Panc1 (cell line): ENCODE data around the gene AIRE. TPM values are rescaled to one million over a fixed set of nuclear protein-coding genes. Genes with fewer than 3 reads are reported as not detected.

Source experiments
- ATAC-seq: fragments of 200-7000 bp; cut with Tn5 transposase; 2 replicates; pipeline ENCODE4 v1.9.1; 2020; ENCODE audit warnings: mild to moderate bottlenecking, moderate library complexity
- BruUV-seq: library from RNA; stranded (reverse); fragments of 400-500 nt; replicated peaks from 2 replicates; lab custom pipeline; 2021; lab: Mats Ljungman, UMichigan
- CTCF ChIA-PET: fragments of 300-600 bp; sonication (Branson Sonifier 250); formaldehyde crosslinking; loops from one replicate; lab custom pipeline; 2022; ENCODE audit warnings: antibody characterized with exemption; lab: Charles Lee
- POLR2A ChIA-PET: fragments of 300-600 bp; sonication (Branson Sonifier 250); formaldehyde crosslinking; loops from one replicate; lab custom pipeline; 2022; ENCODE audit warnings: antibody characterized with exemption; lab: Charles Lee
- DNase-seq: peaks from one replicate; pipeline ENCODE4 v3.0.0-alpha.2; 2010; ENCODE audit warnings: low read depth, low spot score
- H3K27ac ChIP-seq: 2 replicates; pipeline ENCODE4 v1.5.1; 2011; ENCODE audit warnings: mild to moderate bottlenecking, low read length, inconsistent platforms
- H3K27me3 ChIP-seq: fragments of 200-500 bp; sonication (Bioruptor generic); 2 replicates; pipeline ENCODE4 v1.6.0; 2014; ENCODE audit warnings: low read length, inconsistent platforms; ENCODE audit not compliant: control insufficient read depth, insufficient read depth
- H3K36me3 ChIP-seq: fragments of 200-500 bp; sonication (Bioruptor generic); 2 replicates; pipeline ENCODE4 v1.5.1; 2014; ENCODE audit warnings: inconsistent platforms, mild to moderate bottlenecking, low read length, moderate library complexity; ENCODE audit not compliant: control insufficient read depth, insufficient read depth
- H3K4me1 ChIP-seq: 2 replicates; pipeline ENCODE4 v1.5.1; 2011; ENCODE audit warnings: inconsistent platforms, mild to moderate bottlenecking, low read length, moderate library complexity; ENCODE audit not compliant: control insufficient read depth, insufficient read depth
- H3K4me3 ChIP-seq, 2 experiments: 2 replicates each; pipeline ENCODE4 v1.5.1; 2011 to 2012; ENCODE audit warnings: low read depth in 2 of 2, low read length in 2 of 2, mild to moderate bottlenecking in 2 of 2, inconsistent platforms in 1 of 2, moderate library complexity in 1 of 2
- H3K9me3 ChIP-seq: fragments of 200-500 bp; sonication (Bioruptor generic); 2 replicates; pipeline ENCODE4 v1.5.1; 2014; ENCODE audit warnings: low read depth, mild to moderate bottlenecking, inconsistent platforms, low read length, moderate library complexity; ENCODE audit not compliant: control insufficient read depth, insufficient read depth
- CTCF ChIP-seq: fragments of 450-650 bp; IDR thresholded peaks from 2 replicates; pipeline ENCODE4 v1.5.1; 2017; ENCODE audit warnings: mild to moderate bottlenecking
- POLR2AphosphoS5 ChIP-seq: IDR thresholded peaks from 2 replicates; pipeline ENCODE4 v1.6.1; 2012; ENCODE audit warnings: mild to moderate bottlenecking, low read depth, low read length, moderate library complexity
- REST ChIP-seq, 2 experiments: IDR thresholded peaks; 2 replicates each; pipeline ENCODE4 v1.6.1; 2011 to 2012; ENCODE audit warnings: low read depth in 2 of 2, control low read depth in 1 of 2, low read length in 1 of 2, mild to moderate bottlenecking in 1 of 2, moderate library complexity in 1 of 2; ENCODE audit not compliant: insufficient read depth in 1 of 2
- SIN3A ChIP-seq: IDR thresholded peaks from 2 replicates; pipeline ENCODE4 v1.6.1; 2012; ENCODE audit warnings: low read depth, mild to moderate bottlenecking, low read length, moderate library complexity, borderline replicate concordance; ENCODE audit not compliant: insufficient read depth
- TCF7L2 ChIP-seq: IDR thresholded peaks from 2 replicates; pipeline ENCODE4 v1.6.1; 2011; ENCODE audit warnings: mild to moderate bottlenecking, low read depth, low read length, inconsistent platforms
- in situ Hi-C: cut with HindIII; loops from 2 replicates; pipeline ENCODE4 v1.10.0; 2016; ENCODE audit warnings: low sequenced_read_pairs, low pct_unique_long_range_greater_than_20kb
- intact Hi-C: fragments of 100-400 bp; cut with micrococcal nuclease; formaldehyde crosslinking; loops from one replicate; pipeline ENCODE4 v1.10.0; 2022; ENCODE audit not compliant: unreplicated experiment
- total RNA-seq: library from RNA; stranded (reverse); gene quantifications from one replicate; pipeline ENCODE4 v1.2.1, GENCODE V29; 2021; ENCODE audit not compliant: unreplicated experiment

The AIRE gene
- total RNA-seq, 1 experiment from 2014 or later: not detected

- ChIA-PET POLR2A (no interaction called here), CTCF (no interaction called here)
- intact Hi-C loops (no loop called here), in situ Hi-C loops (no loop called here)
- DNase-seq (no peak), ATAC-seq (no peak)
- H3K9me3 ChIP-seq: no peaks in the 10 kb centered on the region
- TF ChIP-seq CTCF (no peak), REST (IDR thresholded peaks at IDR 0.05; ENCODE audit: insufficient read depth in 1 of 2, low read depth in 2 of 2, low read length in 1 of 2) (no peak), POLR2AphosphoS5 (no peak), SIN3A (no peak), TCF7L2 (no peak)
- H3K36me3 ChIP-seq: no peaks in the 10 kb centered on the region
- no peaks in the 10 kb centered on the region for H3K27me3 ChIP-seq
- no peaks in the 10 kb centered on the region; the same call in 1 of the 2 replicates for H3K4me1 ChIP-seq
- no peak overlapping the region for H3K27ac ChIP-seq
- H3K4me3 ChIP-seq: no peak overlapping the region
- no TSS peak for BruUV-seq
Measured at GRCh38 chr21:44279354-44280260, 6.1 kb upstream of the AIRE start.

GRCh38 chr21:44281801-44282200, 3.9 kb upstream of the AIRE start:
- H3K36me3 ChIP-seq: no peaks in the 10 kb centered on the region
- DNase-seq (no peak), ATAC-seq (no peak)
- no peak overlapping the region for H3K27ac ChIP-seq
- H3K9me3 ChIP-seq: no peaks in the 10 kb centered on the region
- no peaks in the 10 kb centered on the region; the same call in 1 of the 2 replicates for H3K4me1 ChIP-seq
- BruUV-seq: no TSS peak
- ChIA-PET POLR2A (no interaction called here), CTCF (no interaction called here)
- in situ Hi-C loops (no loop called here), intact Hi-C loops (no loop called here)
- TF ChIP-seq SIN3A (no peak), POLR2AphosphoS5 (no peak), REST (IDR thresholded peaks at IDR 0.05; ENCODE audit: insufficient read depth in 1 of 2, low read depth in 2 of 2, low read length in 1 of 2) (no peak), TCF7L2 (no peak), CTCF (no peak)
- H3K4me3 ChIP-seq: no peak overlapping the region
- no peaks in the 10 kb centered on the region for H3K27me3 ChIP-seq
